SH-SY5Y (cell line): Measurements from ENCODE around the gene AHSP.

Source experiments
- GATA2 ChIP-seq: IDR thresholded peaks from 2 replicates; pipeline ENCODE4 v1.6.1; 2011; ENCODE audit warnings: mild to moderate bottlenecking, low read depth, low read length
- GATA3 ChIP-seq: IDR thresholded peaks from 2 replicates; pipeline ENCODE4 v1.6.1; 2011; ENCODE audit warnings: low read depth, mild to moderate bottlenecking, low read length, moderate library complexity

DNA sequence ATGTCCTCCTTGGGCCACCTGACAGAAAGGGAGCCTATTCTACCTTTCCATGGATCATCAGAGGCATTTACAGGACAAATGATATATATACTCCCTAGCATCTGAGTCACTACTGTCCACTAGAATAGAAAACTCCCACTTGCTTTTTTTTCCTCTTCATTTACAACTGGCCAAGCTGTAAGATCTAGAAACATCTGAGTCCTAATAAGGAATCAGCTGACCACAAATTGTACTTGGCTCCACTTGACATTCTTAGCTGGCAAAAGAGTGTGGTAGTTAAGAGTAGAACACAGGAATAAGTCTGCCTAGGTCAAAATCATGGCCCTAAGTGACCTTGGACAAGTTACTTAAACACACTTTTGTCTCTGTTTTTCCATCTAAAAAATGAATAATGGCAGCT is 24.7 kb upstream of the AHSP start:
- no peak for TF ChIP-seq GATA3
- TF ChIP-seq GATA2: no peak
